Suprapubic skin (tissue), 4 donors: ENCODE data around the gene CRYBG1.

Source experiments
- EP300 ChIP-seq: sonication (generic); formaldehyde crosslinking; IDR thresholded peaks from one replicate; pipeline ENCODE4 v1.6.1; 2017; ENCODE audit warnings: antibody characterized with exemption
- POLR2A ChIP-seq, 2 donors: fragments of 450-650 bp; IDR thresholded peaks; one replicate each; pipeline ENCODE4 v1.6.1; 2017; ENCODE audit warnings: antibody characterized with exemption in 2 of 2, mild to moderate bottlenecking in 2 of 2, moderate library complexity in 2 of 2
- POLR2AphosphoS5 ChIP-seq, 3 donors: sonication (generic); formaldehyde crosslinking; IDR thresholded peaks; one replicate each; pipeline ENCODE4 v1.6.1; 2017; ENCODE audit warnings: antibody characterized with exemption in 3 of 3
- TF ChIP-seq, protein P1 (sequence below), 2 donors: fragments of 200-600 bp in 1 of 2; fragments of 450-650 bp in 1 of 2; sonication (generic) in 1 of 2; IDR thresholded peaks; one replicate each; pipeline ENCODE4 v1.5.1; 2016 to 2019; ENCODE audit warnings: antibody characterized with exemption in 2 of 2, mild to moderate bottlenecking in 1 of 2, moderate library complexity in 1 of 2

DNA sequence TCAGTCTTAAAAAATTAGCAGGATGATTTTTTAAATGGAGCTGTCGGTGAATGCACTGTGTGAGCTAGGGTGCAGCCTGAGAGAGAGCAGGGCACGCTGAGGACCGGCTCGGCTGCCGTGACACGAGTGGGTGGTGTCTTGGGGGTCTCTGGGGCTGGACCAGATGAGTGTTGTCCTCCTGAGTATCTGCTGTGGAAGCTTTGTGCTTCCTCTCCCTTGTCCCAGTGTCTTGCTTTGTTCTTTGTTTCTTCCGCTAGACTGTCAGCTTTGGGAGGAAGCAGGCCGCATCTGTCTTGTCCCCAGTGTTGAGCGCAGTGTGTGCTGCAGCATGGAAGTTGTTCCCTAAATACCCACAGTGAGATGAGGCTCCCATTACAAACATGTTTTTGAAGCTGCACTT is 179.4 kb downstream of the CRYBG1 start:
- TF ChIP-seq, protein P1, sequence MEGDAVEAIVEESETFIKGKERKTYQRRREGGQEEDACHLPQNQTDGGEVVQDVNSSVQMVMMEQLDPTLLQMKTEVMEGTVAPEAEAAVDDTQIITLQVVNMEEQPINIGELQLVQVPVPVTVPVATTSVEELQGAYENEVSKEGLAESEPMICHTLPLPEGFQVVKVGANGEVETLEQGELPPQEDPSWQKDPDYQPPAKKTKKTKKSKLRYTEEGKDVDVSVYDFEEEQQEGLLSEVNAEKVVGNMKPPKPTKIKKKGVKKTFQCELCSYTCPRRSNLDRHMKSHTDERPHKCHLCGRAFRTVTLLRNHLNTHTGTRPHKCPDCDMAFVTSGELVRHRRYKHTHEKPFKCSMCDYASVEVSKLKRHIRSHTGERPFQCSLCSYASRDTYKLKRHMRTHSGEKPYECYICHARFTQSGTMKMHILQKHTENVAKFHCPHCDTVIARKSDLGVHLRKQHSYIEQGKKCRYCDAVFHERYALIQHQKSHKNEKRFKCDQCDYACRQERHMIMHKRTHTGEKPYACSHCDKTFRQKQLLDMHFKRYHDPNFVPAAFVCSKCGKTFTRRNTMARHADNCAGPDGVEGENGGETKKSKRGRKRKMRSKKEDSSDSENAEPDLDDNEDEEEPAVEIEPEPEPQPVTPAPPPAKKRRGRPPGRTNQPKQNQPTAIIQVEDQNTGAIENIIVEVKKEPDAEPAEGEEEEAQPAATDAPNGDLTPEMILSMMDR (IDR thresholded peaks at IDR 0.05): no peak
- no peak for TF ChIP-seq POLR2A (IDR thresholded peaks at IDR 0.05)
- no peak for TF ChIP-seq EP300
- no peak for TF ChIP-seq POLR2AphosphoS5 (IDR thresholded peaks at IDR 0.05)
